Activated CD4-positive, alpha-beta T cell treated with anti-CD3 and anti-CD28 coated beads, Interleukin-10, Interleukin-2, amounts not matched to agents 100 ng/mL and 50 ng/mL, durations not matched to agents 16 hours and 8 hours (primary cell): ENCODE data around the gene BEGAIN.
A peak's percentile ranks its signal among the peaks of the same experiment; 100 is the strongest.

ENCODE experiments used
- DNase-seq: peaks from one replicate; pipeline ENCODE4 v3.0.0-alpha.2; 2020

The BEGAIN gene, protein sequence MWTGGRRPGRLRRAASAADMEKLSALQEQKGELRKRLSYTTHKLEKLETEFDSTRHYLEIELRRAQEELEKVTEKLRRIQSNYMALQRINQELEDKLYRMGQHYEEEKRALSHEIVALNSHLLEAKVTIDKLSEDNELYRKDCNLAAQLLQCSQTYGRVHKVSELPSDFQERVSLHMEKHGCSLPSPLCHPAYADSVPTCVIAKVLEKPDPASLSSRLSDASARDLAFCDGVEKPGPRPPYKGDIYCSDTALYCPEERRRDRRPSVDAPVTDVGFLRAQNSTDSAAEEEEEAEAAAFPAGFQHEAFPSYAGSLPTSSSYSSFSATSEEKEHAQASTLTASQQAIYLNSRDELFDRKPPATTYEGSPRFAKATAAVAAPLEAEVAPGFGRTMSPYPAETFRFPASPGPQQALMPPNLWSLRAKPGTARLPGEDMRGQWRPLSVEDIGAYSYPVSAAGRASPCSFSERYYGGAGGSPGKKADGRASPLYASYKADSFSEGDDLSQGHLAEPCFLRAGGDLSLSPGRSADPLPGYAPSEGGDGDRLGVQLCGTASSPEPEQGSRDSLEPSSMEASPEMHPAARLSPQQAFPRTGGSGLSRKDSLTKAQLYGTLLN

DNA sequence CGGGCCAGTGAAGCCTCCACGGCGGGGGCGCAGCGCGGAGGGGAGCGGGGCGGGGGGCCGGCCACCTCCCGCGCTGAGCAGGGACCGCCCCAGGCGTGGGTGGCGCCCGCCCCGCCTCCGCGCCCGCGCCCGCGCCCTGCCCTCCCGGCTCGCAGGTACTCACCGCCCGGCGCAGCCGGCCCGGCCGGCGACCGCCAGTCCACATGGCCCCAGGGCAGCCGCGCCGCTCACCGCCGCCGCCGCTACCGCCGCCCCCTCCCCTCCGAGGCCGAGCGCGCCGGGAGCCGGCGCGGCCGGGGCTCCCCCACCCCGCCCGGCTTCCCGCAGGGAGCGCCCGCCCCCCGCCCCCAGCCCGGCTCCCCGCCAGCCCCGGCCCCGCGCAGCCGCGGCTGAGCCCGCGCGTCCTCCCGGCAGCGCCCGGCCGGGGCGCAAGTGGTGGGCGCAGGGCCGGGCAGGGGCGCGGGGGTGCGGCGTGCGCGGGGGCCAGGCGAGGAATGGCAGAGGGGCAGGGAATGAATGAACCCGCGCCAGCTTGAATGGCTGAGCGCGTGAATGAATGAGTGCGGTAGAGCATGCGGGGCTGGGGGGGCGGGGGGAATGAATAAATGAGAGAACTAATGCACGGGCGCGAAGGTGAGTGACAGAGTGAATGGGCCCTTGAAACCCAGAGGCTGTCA is at the start of gene BEGAIN:
BEGAIN (minus strand) TSS at position 332 of the 677 bp plus-strand sequence; CDS start at position 205, 127 bp downstream.
- DNase-seq: peak; percentile 30

DNA sequence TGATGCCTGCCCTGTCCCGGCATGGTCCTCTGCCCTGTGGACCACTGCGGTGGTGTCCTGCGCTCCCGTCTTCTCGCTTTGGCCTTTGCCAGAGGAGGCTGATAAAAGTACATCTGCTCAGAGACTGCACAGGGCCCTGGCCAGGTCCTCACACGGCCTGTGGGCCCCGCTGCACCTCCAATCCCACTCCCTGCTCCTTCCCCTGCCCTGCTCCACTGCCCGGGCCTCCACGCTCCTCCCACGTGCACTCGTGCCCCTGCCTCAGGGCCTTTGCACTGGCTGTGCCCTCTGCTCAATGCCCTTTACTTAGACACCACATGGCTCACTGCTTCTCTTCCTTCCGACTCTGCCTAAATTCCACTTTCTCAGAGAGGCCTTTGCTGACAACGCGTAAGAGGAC is 49.3 kb upstream of the BEGAIN start:
- DNase-seq: no peak

DNA sequence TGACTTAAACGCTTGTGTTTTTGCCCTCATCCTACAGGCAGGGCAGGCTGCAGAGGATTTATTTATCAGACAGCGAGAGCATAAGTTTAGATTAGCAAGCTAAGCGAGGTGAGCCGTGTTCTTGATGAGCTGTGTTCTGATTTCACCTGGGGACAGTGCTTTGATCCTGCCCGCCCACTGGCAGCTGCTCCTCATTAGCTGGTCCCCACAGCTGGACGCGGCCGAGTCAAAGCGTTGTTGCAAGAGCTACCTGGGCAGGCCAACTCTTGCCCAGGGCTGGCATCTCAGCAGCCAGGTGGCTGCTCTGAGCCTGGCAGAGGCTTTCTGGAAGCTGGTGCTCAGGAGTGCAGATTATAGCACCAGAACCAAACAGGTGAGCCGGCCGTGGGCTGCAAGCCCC is 46.8 kb upstream of the BEGAIN start:
- DNase-seq: no peak

DNA sequence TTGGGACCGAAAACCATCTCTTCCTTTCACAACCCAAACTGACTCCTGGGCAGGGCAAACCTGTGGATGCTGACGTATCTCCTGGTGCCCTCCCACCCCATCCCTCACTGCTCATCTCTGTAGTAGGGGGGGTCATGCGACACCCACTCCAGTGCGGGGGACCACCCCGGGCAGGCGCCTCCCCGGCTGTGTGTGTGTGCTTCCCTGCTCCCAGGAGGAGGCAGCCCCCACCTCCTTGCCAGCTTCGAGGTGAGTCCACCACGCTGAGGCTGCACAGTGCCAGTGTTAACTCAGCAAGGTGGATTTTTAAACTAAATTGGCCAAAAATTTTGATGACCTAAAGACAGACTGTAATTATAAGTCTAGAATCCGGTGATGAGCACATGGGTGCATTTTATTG is 46.2 kb upstream of the BEGAIN start:
- DNase-seq: no peak

DNA sequence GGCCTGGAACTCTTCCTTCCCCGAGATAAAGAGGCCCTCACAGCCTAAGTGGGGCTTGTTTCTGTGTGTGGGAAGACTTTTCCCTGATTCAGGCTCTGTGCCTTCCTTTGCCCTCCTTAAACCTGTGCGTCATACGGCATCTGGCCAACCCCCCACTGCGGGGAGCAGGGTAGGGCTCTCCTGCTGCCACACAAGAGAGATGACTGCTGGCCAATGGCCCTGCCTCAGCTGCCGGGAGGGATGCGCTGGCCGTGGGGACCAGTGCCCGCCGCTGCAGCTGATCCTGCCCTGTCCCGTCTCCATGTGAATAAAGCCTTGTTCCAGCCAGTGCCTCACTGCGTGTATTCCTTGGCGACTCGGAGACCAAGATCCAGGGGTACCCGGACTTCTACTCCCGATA is 42.5 kb upstream of the BEGAIN start:
- DNase-seq: no peak

DNA sequence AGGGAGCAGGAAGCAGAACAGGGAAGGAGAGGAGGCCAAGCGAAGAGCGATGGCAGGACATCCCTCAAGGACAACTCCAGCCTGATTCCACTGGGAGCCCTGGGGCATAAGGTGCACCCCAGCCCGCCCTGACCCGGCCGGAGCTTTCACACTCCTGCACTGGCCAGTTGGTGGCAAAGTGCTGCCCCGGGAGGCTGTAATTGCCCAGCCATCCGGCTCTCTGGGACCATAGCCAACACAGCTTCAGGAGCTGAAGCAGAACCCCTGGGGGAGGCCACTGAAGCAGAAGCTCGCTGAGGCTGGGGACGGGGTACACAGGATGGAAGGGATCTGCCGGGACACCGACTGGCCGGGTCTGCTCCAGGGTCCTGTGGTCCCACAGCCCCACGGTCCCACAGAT is 41.9 kb upstream of the BEGAIN start:
- no peak for DNase-seq

DNA sequence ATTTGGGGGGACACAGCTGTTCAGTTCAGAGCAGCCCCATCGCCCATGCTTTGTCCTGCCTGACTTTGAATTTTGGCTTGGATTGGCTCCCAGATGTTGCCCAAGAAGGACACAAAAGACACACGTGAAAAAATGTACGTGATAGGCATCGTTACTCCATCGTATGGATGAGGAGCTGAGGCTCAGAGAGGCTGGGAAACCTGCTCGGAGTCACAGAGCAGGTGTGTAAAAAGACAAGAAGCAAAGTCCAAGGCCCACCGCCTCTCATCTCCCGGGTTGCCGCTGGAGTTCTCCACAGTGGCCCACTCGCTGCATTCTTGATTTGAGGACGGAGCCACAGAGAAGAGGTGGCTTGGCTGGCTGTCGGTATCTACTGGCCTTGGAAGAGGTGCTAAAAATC is 41.0 kb upstream of the BEGAIN start:
- DNase-seq: no peak

DNA sequence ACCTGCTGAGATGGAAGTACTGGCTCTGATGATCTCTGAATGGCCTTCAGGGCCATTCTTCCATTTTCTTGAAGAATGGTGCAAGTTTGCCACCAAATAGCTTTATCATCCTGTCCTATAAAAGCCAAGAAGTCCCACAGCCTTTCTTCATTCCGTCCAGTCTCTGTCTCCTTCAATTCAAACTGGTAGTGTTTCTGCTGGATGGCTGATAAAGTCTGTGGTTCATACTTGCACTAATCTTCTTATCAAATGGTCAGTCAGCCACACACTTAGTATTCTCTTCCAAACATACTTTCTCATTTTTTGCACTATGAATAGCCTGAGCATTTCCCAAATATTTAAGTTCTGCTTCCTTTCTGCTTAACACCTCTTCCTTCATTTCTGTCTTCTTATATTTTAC is 39.4 kb upstream of the BEGAIN start:
- DNase-seq: no peak

DNA sequence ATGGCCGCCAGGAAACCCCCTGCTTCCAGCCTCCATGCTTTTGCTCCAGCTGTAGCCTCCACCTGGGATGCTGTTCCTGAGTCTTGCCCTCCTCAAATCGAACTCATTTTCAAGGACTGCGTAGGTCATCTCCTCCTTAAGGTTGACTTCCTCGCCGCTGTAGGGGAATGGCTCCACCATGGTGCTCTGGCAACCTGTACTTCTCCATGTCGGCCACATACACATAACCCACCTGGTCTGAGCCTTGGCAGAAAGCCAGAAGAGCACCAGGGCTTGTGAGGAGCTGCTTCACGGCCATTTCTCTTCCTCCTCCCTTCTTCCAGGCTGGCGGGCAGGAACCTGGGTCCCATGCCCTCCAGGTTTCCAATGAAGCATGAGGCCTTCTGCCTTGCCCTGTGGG is 36.7 kb upstream of the BEGAIN start:
- DNase-seq: no peak

DNA sequence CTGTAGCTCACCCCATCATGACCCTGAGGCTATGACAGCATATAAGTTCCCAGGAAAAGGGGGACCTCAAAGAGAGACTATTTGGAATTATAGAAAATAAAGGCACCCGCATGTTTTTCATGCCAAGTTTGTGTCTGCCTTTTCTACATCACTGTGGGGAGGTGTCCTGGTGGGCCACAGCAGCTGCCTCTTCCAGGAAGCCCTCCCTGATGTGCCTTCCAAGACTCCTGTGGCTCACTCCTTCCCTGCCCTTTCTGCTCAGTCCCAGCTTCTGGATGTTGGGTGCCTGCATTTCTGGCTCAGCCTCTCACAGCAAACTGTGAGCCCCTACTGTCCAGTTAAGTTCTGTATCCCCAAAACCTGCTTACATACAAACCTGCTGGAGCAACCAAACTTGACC is 36.3 kb upstream of the BEGAIN start:
- DNase-seq: no peak

DNA sequence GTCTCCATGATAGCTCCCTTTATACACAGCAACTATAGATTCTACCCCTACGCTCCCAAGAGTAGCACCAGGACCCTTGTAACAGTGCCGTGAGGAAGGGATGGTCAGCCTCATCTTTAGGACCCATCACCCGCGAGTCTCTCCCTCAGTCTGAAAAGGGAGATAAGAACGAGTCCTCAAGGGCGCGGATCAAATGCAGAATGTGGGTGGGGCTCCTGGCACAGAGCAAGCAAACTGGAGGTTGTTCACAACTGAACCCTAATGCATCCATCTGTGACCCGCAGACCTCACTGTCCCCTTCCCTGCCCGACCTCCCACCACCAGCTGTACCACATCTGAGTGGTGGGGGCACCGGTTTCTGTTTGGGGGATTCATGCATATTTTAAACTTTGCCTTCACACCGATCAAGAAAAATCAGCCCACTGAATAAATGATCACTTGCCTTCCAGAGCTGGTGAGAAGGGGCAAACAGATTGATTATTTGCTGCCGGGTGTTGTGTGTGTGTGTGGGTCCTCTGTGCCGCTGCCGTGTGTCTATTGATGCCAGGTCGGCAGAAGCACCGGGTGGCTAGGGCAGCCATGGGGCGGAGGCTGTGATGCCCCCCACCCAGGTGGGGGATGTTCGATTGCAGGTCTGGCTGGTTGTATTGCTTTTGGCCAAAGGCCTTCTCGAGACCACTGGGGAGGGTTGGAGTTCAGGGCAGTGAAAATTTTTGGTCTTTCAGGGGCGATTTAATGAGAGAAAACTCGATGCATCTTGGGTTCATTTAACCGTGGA is 35.7 kb upstream of the BEGAIN start:
- DNase-seq: no peak

DNA sequence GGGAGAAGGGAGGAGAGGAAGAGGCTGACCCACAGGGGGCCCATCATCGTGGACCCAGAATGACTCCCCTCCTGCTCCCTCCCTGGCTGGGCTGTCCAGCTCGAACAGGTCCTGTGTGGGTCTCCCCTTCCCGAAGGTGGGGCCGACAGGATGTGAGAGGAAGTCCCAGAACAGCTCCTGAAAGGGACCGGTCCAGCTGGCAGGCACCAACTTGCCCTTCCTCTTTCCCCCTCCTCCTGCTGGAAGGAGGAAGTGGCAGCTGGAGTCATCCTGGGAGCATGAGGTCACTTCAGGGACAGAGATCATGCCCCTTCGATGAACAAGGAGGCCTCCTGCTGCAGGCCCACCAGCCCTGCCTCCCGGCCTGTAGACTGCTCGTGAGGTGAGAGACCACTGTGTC is 35.0 kb upstream of the BEGAIN start:
- no peak for DNase-seq

DNA sequence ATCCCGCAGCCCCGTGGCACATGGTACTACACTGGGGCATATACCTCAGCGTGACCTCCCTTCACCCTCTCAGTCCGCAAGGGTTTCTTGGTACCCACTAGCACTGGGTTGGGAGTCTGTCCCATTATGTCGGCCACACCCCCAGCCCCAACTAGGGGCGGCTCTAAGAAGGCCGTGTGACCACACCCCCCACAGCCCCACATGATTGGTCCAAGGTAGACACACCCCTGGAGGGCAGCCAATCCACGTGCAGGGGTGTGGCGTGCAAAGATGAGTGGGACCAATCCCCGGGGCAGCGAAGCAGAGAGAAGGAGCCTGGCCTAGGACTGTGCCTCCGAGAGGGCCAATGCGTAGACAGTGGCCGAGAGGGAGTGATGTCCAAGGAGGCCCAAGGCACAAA is 34.6 kb upstream of the BEGAIN start:
- DNase-seq: no peak

DNA sequence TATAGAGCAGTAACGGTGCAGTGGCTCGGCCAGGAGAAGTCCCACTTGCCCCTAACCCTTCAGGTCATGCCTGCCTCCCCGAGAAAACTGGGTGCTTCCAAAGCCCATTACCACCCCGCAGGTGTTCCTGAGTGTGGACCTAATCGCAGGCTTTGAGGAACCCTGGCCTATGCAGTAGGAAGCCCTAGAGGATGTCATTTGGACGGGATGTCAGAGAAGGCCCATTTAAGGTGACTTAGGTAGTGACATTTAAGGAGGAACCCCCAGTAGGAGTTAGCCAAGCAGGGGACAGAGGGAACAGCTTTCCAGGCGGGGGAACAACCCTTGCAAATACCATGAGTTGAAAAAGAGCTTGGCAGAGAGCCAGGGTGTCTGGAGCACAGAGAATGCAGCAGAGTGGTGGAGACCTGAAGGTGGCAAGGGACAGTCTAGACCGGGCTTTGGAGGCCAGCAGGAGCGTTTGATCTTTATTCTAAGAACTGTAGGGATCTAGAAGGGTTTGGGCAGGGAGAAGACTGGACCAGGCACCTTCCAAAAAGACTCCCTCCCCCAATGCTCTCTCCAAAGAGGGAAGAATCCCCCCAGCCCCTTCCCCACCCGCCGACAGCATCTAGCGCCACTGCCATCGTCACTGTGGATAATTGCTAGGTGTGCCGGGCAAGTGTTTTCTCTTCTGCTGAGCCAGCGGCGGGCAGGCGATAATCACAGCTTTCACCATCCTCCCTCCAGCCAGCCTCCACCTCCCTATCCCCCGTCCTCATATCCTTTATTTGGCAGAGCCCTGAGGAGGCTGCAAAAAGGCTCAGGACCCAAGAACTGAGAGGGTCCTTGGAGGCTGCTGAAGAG is 33.3 kb upstream of the BEGAIN start:
- no peak for DNase-seq

DNA sequence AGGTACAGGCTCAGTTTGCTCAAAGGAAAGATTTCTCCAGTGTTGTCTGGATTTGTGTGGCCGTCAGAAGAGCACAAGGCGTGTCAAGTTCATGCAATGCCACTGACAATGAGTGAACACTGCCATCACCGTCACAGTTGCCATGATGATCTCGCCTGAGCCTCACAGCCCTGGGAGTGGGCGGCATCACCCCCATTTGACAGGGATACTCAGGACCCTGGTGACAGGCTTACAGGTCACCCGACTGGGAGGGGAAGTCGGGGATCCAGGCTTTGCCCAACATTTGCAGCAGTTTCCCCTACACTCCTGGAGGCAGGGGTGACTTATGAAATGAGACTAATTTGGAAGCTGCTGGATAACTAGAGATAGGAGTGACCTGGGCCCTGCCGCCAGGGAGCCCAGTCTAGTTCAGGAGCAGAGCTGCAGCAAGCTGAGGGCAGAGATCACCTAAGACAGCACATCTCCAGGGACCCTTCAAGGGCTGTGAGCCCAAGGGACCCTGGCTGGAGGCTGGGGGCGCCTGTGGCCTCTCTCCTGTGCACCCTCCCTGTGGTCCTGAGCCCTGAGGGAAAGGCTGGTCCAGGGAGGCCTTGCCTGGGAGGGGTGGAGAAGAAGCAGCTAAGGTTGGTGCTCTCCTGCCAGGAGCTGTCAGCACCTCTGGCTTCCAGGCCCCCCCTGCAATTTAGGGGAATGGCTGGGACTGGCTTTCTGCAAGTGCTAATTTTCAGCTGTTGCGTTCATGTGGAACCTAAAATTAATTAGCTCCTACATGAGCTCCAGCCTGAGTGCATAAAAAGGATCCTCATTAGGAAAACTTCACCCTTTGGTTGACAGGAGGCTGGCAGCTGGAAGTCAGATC is 32.4 kb upstream of the BEGAIN start:
- DNase-seq: no peak

DNA sequence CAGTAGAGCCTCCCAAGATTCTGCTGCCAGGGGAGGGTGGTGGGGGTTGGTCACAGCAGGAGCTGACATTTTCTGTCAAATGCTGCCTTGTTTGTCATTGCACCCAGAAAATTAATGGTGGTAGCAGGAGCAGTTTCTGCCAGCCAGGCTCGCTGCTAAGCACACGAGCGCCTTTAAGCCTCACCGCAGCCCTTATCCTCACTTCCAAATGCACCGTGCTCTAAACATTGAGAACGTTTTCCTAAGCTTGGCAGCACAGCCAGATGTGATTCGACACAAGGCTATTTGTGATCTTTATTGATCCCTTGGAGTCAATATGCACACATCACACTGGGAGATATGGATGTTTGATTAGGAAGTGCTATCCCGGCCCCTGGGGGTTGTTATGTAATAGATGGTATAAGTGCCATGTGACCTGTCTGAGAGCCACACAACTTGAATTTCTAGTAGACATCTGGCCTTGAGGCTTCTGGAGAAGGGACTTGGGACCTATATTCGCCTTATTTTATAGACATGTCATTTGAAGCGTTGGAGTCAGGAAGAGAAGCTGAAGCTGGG is 31.6 kb upstream of the BEGAIN start:
- no peak for DNase-seq

DNA sequence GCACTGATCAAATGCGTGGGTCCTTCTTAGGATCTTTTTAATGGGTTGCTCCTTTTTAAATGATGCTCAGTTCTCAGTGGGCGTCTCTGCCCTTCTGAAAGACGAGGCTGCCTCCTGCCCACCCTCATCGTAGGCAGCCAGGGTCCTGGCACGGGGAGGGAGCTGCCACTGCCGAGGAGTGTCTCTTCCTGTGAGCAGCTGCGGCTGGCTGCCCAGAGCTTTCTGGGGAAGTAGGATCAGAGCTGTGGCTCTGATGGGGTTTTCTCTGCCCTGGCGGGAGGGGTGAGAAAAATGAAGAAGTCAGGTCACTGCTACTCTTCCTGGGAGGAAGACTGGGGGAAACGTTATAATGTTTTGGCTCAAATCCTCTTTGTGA is 31.1 kb upstream of the BEGAIN start:
- no peak for DNase-seq

DNA sequence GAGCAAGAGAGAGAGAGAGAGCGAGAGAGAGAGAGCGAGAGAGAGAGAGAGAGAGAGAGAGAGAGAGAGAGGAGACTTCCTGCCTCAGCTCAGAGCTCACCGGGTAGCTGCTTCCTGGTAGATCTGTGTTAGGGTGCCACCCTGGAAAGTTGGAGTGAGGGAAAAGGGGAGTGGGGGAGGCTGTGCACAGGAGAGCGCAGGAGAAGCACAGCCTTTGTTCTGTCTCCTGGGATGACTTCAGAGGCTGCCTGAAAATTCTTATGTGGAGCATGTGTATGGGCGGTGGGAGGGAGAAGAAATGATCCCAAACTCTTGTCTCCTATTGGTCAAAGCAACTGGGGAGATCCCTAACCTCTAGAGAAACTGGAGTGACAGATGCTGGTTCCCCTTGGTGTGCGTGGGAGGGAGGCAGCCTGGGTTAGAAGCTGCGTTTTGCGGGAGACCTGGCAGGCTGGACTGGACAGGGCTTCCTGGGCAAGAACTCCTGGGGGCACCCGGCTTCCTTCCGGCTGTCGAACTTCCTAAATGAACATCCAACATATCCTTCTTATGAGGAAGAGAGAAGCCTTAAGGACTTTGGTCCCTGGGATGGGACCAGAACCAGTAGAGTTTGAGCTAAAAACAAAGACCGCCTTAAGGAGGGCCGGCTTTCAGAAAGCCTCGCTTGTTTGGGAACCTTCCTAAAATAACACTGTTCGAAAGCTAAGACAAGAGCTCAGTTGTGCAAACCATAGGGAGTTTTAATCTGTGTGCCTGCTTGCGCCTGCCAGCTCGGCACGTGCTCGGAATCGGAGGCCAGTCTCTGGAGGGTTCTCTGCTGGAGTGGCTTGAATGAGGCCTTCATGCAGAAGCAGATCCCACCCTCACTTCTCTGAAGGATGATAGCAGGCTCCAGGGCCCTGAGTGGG is 30.4 kb upstream of the BEGAIN start:
- no peak for DNase-seq

DNA sequence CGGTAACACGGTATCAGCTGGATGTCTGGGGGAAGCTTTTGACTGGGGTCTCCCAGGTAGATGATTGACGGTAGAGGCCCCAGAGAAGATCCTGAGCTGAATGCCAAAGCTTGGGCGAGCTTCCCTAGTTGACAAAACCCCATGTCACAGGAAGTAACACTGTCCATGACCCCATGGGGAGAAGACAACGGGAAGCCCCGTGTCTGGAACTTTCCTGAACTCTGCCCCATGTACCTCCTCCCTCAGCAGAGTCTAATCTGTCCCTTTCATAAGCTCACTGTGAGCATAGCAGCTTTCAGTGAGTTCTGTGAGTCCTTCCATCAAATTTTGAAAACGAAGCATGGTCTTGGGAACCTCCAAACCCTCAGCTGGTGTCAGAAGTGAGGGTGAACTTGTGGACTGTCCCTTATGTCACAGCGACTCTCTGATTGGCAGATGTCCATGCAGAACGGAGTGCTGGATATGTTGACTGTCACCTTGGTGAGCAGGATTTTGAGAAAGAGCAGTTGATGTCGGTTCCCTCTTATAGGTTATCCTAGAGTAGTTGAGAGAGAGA is 29.7 kb upstream of the BEGAIN start:
- DNase-seq: no peak
